ENCODE results near the gene FARS2.
"Not testable (repeated sequence)": the region's sequence is repeated elsewhere in the genome, so short reads cannot be mapped to it uniquely, and the experiment has no call there.

The FARS2 gene

DNA sequence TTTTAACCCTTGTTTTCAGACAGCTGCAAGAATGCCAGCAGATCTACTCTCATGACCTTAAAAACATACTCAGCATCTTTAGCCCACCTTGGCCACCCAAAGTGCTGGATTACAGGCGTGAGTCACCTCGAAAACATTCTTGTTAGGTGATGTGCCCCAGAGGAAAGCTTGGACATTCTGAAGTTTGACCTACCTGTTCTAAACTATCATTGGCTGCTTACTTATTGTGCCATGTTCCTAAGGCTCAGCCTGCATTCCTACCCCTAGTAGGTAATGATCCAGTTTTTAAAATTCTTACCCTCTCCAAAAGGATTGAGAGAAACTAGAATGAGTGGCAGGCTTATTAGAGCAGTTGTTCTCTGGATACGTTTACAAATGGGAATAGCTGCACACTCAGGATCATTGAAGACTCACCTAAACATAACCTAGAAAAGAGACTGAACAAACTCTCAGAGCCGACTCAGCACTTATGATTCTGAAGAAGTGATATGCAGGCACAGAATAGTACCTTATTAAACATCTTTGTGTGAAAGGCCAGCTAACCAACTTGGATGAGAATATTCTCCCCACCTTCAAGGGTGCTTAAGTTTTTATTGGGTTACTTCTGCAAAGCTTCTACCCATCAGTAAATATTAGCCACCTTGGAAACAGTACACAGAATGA is 383.3 kb downstream of the FARS2 start:
- DNase-seq = no peak

DNA sequence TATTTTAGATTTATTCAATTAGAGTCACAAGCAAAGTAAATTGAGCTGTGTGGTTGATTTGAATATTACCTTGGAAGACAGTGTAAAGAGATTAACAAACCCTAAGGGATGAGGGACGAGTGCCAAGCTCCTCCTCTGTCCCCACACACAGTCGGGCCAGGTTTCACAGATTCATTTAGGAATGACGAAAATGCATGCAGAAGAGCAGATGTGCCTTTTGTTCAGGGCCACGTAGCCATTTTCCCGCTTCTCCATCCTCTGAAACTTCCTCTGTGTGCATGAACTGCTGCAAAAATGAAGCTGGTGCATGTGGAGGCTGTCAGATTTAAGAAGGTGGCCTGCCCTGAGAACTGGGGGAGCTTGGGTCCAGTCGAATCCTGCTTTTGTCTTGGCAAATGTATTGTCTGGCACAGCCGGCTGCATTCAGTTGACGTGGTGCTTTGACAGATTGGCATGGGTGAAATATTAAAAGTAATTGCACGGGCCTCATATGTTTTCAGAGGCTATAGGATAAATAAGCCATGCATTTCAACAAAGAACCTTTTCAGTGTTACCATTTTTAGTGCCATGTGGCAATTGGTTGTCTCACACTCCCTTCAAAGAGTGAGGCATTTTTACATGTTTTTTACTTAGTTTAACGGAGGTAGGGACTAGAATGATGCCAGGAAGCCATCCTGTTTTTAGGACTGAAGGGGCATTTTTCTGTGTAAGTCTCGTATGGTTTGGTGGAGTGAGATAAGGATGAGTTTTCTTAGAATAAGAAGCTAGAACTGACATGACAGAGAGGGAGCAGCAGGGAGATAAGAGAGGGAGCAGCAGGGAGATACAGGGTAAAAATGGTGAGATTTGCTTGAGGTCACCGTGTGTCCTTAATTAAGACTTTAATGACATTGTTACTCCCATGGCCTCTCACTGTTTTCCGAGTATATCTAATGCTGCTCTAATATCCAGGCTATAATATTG is 384.3 kb downstream of the FARS2 start:
- DNase-seq = no peak

DNA sequence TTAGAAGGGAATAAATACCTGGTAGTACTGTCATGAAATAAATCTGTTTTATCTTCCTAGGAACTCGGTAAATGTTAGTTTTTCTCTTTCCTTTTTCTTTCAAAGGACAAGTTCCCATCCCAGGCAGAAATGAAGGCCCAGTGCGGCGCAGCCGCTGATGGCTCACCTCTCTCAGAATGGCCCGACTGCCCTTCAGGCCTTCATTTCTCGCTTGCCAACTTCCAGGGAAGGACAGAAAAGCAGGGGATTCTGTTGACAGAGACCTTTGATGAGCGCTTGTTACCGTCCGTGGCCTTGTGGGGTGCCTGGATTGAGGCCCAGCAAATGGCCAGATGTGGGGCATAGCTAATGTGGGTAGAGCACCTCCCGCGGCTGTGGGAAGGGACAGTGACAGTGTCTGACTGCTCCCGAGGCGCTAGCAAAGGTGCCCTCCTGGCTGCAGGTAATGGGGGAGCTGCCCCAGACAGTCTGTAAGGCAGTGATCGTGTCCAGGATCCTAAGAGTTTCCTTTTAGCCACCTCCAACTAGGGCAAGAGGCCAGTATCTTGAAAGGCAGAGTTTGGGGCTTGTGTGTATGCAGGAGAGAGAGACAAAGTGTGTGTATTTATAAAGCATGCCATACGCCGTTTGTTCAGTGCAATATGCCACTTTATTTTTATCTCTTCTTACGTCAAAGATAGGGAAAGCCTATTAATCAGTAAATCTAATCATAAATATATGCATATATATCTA is 391.3 kb downstream of the FARS2 start:
- no peak for DNase-seq

DNA sequence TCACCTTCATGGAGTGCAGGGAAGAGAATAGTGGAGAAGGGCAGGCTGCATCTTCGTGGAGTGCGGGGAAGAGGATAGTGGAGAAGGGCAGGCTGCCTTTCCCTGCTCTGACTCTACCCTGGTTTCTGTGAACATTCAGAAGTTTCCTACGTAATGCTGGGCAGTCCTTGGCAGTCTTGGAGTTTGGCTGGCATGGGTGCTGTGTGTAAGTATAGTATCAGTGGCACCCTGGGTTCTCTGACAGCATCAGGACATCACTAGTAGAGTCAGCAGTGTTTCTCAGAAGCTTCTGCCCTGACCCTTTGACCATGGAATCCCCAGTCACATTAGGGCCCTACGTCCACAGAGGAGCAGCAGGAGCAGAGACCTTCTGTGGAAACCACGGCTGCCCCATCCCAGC is 392.5 kb downstream of the FARS2 start:
- DNase-seq = no peak

DNA sequence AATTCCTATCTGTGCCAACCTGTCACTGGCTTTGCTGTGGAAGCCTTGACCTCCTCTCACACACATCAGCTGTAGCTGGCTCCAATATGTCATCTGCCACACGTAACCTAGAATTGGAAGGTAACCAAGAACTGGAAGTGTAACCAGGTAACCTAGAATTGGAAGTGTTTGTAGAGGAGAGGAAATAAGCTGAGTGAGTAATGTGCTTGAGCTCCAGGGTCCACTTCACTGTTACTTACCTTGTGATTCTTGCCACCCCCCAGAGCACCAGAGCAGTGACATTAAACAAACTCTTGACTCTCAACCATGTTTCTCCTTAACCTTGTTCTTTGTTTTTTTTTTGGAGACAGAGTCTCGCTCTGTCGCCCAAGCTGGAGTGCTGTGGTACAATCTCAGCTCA is 394.9 kb downstream of the FARS2 start:
- no peak for DNase-seq

DNA sequence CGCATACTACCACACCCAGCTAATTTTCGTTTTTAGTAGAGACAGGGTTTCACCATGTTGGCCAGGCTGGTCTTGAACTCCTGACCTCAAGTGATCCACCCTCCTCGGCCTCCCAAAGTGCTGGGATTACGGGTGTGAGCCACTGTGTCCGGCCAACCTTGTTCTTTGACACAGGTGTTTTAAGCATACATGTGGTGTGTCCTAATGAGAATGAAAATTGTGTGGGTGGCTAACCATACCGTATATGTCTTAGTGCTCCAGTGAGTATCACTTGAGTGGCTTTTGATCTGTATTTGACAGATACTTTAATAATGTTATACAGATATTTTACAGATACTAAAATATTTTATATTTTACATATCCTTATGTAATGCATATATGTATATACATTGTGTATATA is 395.4 kb downstream of the FARS2 start:
- DNase-seq = not testable (repeated sequence)

DNA sequence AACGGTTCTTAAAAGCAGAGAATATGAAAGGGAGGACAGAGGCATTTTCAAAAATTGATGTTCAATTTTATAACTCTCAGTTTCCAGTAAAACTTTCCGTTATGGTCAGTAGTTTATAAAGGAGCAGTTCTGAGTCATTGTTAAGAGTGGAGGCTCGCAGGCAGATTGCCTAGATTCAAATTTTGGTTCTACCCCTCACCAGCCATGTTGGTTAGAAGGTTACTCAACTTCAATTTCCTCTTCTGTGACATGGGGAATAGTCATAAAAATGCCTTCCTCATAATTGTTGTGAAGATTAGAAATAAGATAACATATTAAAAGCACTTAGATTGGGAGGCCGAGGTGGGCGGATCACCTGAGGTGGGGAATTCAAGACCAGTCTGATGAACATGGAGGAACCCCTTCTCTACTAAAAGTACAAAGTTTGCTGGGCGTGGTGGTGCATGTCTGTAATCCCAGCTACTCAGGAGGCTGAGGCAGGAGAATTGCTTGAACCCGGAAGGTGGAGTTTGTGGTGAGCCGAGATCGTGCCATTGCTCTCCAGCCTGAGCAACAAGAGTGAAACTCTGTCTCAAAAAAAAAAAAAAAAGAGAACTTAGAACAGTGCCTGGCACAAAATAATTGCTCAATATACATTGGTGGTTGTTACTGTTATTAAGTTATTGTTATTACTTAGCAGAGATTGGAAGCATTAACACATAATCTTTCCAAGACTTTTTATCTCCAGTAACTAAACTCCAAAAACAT is 396.5 kb downstream of the FARS2 start:
- DNase-seq = no peak

DNA sequence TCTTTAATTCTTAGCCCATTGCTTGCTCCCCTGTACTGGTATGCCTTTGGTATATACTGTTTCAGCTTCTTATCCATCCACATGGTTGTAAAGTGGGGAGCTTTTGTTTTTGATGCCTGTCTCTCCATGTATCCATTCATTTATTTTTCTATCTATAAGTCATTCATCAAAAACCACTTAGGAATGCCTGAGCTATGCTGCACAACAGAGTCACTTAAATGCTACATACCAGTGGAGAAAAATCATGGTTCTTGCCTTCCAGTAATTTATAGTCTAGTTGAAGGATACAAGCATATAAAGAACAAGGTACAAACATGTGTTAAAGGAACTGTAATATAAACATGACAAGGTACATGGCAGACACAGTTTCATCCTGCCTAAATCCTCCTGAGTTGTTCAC is 398.2 kb downstream of the FARS2 start:
- no peak for DNase-seq

DNA sequence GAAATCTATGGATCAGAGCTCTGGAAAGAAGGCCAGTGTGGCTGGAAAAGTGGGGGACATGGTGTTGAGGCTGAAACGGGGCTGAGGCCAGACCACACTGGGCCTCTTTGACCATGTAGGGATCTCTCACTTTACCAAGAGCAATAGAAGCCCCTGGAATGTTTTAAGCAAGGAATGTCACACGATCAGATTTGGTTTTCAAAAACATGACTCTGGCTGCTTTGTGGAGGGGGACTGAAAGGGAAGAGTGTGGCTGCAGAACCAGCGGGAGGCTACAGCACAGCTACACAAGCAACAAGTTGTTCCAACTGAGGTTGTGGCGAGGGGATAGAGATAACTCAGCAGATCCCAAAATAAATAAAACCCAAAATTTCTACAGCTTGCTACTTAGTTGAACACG is 399.5 kb downstream of the FARS2 start:
- DNase-seq = no peak

DNA sequence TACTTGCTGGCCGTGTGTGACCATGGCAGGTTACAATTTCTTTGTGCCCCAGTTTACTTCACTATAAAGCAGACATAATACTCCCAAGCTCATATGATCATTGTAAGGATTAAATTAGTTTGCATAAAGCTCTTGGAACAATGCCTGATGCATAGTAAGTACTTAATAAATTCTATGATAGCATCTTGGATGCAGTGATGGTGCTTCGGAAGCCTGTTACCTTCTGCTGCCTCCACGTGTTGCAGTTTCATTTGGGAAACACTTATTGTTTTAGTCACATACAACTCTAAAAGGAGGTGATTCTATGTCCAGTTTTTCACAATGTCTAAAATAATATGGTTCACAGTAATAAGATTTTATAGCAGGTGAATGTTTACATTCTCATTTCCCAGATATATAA is 401.5 kb downstream of the FARS2 start:
- DNase-seq = no peak

DNA sequence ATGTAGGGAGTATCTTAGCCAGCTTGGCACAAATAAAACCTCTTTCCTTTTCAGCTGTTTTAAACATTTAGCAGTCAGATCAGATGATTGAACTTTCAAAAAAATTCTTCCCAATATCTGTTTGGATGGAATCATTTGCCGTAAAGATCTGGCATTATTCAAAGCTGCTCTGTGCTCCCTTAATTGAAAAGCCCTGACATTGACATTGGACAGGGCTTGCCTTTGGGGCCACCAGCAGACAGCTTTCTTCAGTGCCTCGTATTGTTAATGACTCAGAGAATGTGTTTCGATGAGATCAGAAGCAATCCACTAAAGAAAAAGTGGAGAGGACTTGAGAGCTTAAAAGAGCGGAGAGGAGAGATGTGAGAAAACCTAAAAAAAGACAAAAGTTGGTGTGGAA is 401.9 kb downstream of the FARS2 start:
- DNase-seq = no peak

DNA sequence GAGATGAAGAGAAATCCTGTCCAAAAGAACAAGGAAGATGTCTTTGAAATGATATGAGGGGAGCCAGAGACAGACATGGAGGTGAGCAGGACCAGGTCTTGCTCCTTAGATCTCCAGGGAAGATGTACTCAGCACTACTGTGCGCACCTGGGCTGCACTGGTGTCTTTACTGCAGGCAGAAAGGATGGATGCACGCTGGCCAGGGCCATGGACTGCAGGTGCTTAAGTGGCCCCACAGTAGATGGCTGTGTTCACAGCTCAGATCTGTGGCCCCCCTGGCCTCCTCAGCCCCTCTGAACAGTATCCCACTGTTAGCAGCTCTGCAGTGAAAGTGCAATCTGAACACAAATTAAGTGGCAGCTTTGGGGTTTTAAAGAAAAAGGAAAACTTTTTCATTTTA is 402.4 kb downstream of the FARS2 start:
- DNase-seq = no peak

DNA sequence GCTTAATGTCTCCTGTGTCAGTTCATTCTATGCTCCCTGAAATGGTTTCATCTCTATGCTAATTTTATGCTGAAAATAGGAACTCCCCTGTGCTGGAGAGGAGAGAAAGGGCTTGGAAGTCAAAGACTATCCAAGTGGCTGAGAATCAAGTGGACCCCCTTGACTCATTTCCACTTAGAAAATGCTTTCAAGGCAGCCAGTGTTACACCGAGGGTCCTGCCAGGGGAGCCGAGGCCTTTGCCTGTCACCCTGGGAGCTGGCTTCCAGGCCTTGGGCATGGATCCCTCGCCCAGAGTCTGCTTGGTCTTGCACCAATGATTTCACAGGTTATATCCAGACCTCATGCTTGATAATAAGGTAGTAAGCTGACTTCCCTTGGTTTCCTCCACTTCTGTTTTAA is 402.8 kb downstream of the FARS2 start:
- no peak for DNase-seq

DNA sequence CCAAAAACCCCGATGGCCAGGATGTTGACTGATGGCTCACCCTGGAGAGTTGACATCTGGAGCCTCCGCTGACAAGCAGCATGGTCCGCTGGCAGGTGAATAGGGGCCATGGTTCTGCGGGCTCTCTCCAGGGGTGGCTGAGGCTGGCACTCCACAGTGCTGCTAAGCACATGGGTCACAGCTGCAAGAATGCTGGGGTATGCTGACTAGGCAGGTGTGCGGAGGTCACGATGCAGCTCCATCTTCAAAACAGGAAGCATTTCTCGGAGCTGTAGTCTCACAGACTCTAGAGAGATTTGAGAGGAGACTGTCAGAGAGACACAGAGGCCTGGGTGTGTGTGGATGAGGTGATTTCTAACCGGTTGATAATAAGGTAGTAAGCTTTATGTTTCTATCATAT is 403.9 kb downstream of the FARS2 start:
- DNase-seq = peak; percentile 16

DNA sequence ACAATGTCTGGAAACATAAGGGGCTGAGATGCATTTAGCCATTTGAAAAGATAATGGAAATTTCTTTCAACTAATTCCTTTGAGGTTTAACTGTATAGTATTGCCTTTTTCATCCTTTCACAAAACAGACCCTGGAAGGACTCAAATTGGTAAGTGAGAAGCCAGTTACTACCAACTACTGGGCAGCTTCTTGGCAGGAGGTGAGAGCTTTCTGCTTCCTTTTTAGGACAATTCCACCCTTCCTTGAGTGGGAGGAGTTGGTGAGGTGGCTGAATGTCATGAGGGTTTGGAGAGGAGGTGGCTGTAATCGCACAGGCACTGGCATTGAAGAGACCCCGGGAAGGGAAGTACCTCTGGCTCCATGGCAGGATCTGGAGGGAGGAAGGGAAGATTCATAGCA is 404.4 kb downstream of the FARS2 start:
- DNase-seq = no peak

DNA sequence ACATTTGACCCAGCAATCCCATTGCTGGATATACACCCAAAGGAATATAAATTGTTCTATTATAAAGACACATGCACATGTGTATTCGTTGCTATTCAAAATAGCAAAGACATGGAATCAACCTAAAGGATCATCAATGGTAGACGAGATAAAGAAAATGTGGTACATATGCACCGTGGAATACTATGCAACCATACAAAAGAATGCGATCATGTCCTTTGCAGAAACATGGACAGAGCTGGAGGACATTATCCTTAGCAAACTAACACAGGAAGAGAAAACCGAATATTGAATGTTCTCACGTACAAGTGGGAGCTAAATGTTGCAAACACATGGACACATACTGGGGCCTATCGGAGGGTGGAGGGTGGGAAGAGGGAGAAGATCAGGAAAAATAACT is 405.4 kb downstream of the FARS2 start:
- no peak for DNase-seq

DNA sequence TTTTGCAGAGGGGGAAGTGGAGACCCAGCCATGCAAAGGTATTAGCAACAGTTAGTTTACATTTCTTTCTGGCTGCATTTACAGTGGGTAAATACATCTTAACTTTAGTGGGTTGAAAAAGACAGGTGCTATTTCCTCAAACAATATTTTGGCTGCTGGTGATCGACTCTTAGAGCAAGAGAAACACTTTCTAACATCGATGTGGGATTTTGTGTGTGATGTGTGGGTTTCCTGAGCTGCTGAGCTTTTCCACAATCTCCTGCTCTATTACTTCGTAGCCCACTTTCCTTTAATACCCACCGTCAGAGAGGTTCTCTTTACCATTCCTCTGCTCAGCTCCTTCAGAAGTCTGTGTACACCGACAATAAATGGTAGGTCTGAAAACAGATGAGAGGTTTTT is 406.4 kb downstream of the FARS2 start:
- peak; percentile 22 for DNase-seq

DNA sequence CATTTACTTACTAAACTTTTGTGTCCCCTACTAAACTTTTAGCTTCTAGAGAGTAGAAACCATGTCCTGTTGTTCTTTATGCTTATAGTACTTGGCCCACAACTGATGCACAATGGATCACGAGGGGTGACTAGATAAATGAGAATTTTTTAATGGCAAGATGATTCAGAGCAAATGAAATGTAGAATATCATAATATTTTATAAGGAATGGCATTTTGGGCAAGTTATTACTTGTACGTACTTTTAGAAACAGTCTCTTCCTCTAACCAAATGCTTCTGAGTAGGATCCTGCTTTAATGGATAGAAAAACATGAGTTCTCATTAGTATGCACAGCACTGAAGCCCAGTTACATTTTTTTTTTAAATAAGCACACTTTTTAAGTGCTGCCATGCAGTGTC is 409.1 kb downstream of the FARS2 start:
- no peak for DNase-seq

DNA sequence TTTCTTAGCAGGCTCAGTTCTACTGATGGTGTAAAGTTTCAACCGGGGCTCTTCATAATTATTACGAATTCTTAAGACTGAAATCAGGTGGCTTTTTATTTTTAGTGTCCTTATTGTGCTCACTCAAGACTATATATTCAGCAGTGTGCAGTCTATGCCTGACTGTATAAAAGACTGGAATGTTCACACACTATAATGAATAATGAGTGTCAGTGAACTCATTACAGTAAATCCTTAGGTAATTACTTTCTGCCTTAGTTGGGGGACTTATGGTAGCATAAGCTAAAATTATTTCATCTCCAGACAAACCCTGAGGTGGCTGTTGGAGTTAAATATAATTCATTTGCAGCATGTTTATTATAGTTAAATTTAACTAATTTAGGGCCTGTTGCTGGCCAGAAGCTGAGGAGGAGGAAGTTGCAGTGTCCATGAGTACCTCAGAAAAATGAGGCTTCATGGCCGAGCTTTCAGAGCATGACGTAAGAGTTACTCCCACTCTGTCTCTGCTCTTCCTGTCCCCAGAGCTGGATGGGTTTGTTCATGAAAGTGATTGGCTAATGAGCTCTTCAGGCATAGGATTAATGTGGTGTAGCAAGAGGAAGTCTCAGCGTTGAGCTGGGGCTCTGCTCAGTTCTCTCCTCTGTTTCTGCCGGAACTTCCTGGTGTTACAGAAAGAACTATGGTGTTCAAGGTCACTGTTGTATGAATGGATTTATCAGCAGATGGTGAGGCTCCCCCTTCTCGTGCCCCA is 409.7 kb downstream of the FARS2 start:
- peak; percentile 1 for DNase-seq

DNA sequence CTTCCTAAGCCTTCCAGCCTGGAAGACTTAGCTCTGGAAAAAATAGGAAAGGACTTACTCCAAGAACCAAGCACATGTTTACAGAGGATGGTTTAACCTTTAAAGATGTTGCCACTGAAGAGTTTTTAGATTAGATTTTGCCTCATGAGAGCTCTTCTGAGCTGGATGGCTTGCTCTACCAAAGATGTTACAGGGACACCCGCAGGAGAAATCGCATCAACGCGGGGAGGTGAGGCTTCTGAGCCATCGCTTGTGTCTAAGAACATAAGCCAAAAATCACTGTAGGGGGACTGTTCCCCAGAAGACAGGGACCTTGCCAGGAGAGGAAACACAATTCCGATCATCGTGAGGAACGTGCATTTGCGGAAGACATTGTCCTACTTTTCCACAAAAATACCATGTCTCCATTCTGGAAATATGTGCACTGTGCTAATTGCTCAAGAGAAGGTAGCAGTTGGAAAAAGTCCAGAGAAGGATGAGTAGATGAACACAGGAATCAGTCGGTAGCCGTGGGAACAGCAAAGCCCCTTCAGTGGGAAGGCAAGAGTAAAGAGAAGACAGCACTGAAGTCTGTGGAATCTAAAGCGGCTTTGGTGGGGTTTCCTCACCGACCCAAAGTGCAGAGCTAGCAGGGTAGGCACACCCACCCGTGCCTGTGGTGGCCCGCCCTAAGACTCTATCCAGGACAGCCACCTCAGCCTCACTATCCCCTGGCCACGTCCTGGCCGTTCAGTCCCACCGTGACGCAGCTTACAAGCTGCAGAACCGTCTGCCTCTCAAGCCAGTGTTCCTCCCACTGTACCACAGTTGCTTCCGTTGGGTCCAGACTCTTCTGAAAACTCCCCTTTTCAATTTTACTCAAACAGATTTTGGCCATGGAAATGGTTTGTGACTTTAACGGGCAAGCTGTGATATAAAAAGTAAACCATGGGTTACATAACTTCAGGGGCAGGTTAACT is 410.6 kb downstream of the FARS2 start:
- no peak for DNase-seq

DNA sequence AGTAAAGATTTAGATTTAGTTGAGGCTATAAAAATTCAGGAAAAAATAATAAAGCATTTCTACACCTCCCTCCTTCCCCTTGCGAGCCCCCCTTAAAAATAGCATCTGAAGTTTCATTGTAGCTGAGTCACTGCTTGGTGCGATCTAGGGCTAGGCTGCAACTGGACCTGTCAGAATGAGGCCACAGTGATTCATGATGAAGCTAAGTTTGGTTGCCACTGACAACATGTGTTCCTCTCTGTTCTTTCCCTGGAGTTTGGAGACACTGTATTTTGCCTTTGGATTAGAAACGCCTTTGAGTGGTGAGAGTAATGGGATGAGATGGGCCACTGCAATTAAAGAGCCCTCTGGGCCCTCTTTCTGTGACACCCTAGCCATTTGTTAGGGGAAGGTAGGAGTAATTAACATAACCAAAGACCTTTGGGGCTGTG is 411.3 kb downstream of the FARS2 start:
- DNase-seq = no peak
